ENCODE data around the gene TCF7L1. TPM values are rescaled to one million over a fixed set of nuclear protein-coding genes. Genes with fewer than 3 reads are reported as not detected.
"Not testable (repeated sequence)": the region's sequence is repeated elsewhere in the genome, so short reads cannot be mapped to it uniquely, and the experiment has no call there.

The TCF7L1 gene
- total RNA-seq, 1 donor from 2014 or later: 9.3 TPM

DNA sequence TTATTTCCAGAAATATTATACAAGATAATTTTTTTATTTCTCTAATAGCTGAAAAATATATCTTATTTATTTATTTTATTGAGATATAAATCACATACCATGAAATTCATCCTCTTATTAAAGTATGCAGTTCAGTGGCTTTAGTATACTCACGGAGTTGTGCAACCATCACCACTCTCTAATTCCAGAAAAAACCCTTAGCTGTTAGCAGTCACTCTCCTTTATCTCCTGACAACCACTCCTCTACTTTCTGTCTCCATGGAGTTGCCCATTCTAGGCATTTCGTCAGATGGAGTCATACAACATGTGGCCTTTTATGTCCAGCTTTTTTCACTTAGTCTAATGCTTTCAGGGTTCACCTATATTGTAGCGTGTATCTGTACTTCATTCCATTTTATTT, 66.5 kb downstream of the TCF7L1 start:
- peak; percentile 74 for ATAC-seq (ENCODE audit: poor library complexity)

DNA sequence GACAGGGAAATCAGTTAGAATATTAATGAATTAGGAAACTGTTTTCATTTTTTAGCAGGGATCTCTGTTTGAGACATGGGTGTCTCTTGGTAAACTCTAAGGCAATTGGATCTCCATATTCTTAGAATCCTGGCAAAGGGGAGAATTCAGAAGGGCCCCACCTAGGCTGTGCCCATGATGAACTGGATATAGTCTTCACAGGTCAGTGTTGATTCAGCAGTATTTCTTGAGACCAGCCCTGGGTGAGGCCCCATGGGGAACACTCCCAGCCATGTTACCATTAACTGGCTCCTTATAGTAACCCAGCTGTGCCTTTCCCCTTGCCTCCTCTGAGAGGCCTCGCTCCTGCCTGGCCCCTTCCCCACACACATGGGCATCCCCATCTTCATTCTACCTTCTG, 76.7 kb downstream of the TCF7L1 start:
- DNase-seq (no peak), ATAC-seq (ENCODE audit: poor library complexity) (no peak)
- intact Hi-C loops (cut with DNase I): no loop called here

More for the DNA sequence above, 66.5 kb downstream of the TCF7L1 start:
- no peak for DNase-seq
- intact Hi-C loops (cut with DNase I): no loop called here

GRCh38 chr2:85210511-85210910, 77.3 kb downstream of the TCF7L1 start:
- intact Hi-C loops (cut with DNase I): no loop called here
- ATAC-seq (ENCODE audit: poor library complexity) (no peak), DNase-seq (no peak)

GRCh38 chr2:85211606-85212005, 78.4 kb downstream of the TCF7L1 start:
- ATAC-seq (ENCODE audit: poor library complexity); DNase-seq; intact Hi-C loops (cut with DNase I): not testable (repeated sequence)

GRCh38 chr2:85212841-85213240, 79.6 kb downstream of the TCF7L1 start:
- intact Hi-C loops (cut with DNase I): no loop called here
- no peak for ATAC-seq (ENCODE audit: poor library complexity)

DNA sequence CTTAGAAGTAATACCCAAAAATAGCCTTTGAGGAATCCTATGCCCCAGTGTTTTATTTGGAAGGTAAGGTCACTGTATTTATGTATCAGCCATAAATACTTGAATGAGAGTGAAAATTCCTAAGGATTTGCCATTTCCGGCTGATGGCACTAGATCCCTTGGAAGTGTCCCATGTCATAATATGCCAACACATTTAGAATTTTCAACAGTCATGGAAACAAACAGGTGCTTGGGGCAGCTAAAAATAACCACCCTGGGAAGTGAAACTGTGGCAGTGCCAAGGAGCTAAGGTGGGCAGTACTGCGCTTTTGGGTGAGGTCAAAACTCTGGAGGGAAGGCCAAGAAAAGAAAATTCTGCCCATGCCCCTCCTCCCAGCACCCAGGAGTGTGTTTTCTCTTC, 80.2 kb downstream of the TCF7L1 start:
- peak; percentile 21 for ATAC-seq (ENCODE audit: poor library complexity)
- intact Hi-C loops (cut with DNase I): no loop called here
- no peak for DNase-seq

More at GRCh38 chr2:85212841-85213240, 79.6 kb downstream of the TCF7L1 start:
- DNase-seq: no peak

DNA sequence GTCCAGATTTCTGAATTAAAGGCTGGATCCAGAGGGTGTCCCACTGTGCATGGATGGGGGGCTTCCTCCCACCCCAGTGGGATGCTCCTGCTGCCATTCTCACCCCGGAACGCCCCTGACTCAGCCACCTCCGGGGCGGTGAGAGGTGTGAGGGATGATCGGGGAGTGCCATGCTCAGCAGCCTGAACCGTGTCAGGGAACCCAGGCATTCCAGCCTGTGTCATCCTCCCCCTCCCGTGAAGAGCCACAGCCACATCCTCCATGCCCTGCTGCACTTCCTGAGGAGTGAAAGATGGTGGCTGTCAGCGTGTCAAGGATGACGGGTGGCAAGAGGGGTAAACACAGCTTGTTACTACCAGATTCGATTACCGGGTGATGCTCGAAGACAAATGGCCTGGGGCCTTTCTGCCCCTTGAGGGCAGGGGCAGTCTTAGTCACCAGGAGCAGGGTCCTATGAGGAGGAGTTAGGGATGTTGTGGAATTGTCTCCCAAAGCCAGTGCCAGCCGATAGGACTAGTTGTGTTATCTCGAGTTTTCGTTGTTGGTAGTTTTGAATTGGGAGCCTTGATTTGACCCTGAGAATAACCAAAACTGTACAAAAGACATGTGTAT, 80.8 kb downstream of the TCF7L1 start:
- intact Hi-C loops (cut with DNase I): no loop called here
- DNase-seq: no peak
- ATAC-seq (ENCODE audit: poor library complexity): peak; percentile 12

GRCh38 chr2:85215081-85215447, 81.9 kb downstream of the TCF7L1 start:
- no peak for DNase-seq
- no peak for ATAC-seq (ENCODE audit: poor library complexity)
- intact Hi-C loops (cut with DNase I): no loop called here

DNA sequence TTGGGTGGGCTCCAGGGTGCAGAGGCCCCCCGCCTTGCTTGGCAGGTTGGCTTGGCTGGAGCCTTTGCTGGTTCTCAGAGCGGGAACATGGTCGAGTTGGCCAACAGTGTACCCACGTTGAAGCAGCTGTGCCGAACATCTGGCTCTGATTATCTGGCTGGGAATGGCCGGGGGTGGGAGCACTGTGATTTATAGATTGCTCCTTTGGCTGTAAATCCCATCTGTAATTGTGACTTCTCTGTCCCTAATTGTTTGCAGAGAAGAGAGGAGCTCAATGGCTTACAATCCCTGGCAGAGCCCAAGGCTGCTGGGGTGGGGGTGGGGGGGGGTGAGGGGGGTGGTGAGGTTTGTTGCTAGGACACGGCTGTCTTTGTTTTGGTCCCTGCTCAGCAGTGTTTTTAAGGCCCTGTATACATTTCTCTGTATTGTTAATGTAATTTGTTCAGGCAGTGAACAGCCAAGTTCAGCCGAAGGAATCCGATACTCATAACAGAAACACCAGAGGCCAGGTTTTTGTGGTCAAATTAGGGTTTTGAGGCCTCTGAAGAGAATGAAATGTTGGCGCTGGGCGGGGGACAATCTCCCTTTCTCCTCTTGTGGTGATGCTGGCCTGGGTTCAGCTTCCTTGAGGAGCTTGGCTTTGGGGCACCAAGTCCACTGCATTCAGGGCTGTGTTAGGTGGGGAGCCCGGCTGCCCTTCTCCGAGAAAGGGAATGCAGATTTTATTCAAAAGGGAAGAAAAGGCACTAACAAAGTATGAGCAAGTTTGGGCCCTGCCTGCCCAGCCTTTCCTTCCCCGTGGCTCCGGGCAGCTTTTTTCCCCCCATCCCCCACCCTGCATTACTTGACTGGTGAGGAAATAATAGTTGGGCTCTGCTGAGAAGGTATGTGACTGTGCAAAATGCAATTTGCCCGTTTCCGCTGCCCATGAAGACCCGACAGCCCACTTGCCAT, 82.5 kb downstream of the TCF7L1 start:
- intact Hi-C loops (cut with DNase I): no loop called here
- ATAC-seq (ENCODE audit: poor library complexity) (peak; percentile 55), DNase-seq (no peak)

DNA sequence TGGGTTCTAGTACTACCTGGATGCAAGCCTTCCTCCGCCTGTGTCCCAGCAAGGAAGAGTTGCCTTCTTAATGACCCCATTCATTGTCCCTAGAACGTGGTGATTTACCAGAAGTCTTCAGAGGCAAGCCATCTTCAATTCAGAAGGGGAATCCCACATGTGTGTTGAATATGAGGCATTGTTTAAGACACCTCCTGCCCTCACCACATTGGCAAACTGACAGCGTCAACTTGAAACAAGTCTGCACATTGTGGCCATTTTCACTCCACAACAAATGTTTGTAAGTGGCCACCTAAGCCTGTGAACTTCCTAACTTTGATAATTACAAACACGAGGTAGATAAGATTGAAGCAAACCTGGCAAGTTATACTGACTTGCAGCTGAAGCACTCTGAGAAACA, 83.7 kb downstream of the TCF7L1 start:
- intact Hi-C loops (cut with DNase I): no loop called here
- DNase-seq (no peak), ATAC-seq (ENCODE audit: poor library complexity) (no peak)

GRCh38 chr2:85221067-85221691, 88.0 kb downstream of the TCF7L1 start:
- DNase-seq: peak; percentile 70
- ATAC-seq (ENCODE audit: poor library complexity): peak; percentile 84
- intact Hi-C loops (cut with DNase I): no loop called here

GRCh38 chr2:85222792-85223191, 89.6 kb downstream of the TCF7L1 start:
- ATAC-seq (ENCODE audit: poor library complexity) (peak; percentile 56), DNase-seq (no peak)
- intact Hi-C loops (cut with DNase I): no loop called here

DNA sequence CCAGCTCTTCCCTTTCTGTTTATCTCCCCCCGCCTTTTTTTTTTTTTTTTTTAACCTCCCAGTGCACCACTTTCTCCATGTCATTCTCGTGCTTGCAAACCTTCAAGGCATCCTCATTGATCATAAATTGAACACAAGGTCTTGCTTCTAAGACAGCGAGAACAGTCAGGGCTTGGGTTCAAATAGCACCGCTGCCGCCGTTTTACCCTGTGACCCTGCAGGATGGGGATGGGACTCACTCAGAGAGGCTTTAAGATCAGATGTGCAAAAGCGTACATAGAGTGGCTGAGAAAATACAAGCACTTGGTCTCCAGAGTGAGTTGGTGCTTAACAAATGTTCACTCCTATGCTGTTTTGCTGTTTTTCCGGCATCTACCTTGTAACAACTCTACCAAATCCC, 93.6 kb downstream of the TCF7L1 start:
- ATAC-seq (ENCODE audit: poor library complexity): no peak
- no peak for DNase-seq
- intact Hi-C loops (cut with DNase I): no loop called here

- intact Hi-C loops (cut with DNase I): loop anchor here (5.0 kb wide), 1 partner anchor 84 kb away; no protein-coding TSS in a partner anchor
- ATAC-seq (ENCODE audit: poor library complexity): peak; percentile 70
- no peak for DNase-seq
Measured at GRCh38 chr2:85230679-85231467, 97.7 kb downstream of the TCF7L1 start.

DNA sequence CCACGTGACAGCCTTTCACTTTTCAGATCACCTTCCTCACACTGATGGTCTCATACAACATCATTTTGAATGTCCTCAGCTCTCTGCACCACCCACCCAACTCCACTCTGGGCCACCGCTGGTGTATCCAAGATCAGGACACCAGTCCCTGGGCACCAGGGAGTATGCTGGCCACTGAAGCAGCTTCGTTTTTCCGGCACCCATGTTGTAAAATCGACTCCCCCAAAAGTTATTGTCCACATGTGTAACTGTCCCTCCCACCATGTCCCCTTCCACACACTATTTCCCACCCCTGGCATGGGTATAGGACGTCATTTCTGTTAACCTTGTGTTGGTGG, 98.2 kb downstream of the TCF7L1 start:
- intact Hi-C loops (cut with DNase I): loop anchor here (5.0 kb wide), 1 partner anchor 84 kb away; no protein-coding TSS in a partner anchor
- no peak for DNase-seq
- no peak for ATAC-seq (ENCODE audit: poor library complexity)

DNA sequence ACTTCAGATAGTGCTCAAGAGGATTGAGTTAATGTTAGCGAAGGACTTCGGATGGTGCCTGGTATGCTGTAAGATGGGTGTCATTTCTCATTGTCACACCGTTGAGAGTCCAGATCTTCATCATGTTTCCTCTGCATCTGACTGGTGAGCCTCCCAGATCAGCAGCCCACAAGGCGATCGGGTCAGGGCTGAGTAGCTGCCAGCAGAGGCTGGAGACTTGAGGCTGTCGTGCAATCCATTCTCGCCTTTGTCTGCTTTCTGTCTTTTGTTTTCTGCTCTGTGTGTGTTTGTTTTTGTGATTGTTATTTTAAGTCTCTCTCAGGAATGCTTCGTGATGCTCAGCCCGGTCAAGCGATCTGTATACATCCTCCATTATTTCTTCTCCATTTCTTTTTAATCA, 98.8 kb downstream of the TCF7L1 start:
- no peak for DNase-seq
- ATAC-seq (ENCODE audit: poor library complexity): no peak

DNA sequence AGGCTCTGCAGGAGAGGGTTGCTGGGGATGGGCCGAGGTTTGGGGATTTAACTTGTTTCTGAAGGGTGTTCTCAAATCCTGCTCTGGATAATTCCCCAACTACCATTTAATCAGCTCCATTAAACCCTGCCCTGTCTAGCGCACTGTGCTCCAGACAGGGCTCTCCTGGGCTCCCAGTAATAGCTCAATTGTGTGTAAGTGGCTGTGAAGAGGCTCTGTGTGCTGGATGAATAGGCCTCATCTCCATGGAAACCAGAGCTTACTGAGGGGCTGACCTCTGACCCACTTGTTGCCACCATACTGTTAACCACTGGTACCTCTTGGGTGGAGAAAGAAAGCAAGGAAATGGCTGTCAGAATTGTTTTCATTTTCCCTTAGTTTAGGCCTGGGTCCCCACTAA, 101.7 kb downstream of the TCF7L1 start:
- DNase-seq (no peak), ATAC-seq (ENCODE audit: poor library complexity) (no peak)
- intact Hi-C loops (cut with DNase I): loop anchor here (5.0 kb wide), 1 partner anchor 88 kb away; no protein-coding TSS in a partner anchor

More for the DNA sequence above, 98.8 kb downstream of the TCF7L1 start:
- intact Hi-C loops (cut with DNase I): loop anchor here (5.0 kb wide), 1 partner anchor 85 kb away; no protein-coding TSS in a partner anchor

- intact Hi-C loops (cut with DNase I): no loop called here
- ATAC-seq (ENCODE audit: poor library complexity) (no peak), DNase-seq (no peak)
Measured at GRCh38 chr2:85235281-85235680, 102.1 kb downstream of the TCF7L1 start.

DNA sequence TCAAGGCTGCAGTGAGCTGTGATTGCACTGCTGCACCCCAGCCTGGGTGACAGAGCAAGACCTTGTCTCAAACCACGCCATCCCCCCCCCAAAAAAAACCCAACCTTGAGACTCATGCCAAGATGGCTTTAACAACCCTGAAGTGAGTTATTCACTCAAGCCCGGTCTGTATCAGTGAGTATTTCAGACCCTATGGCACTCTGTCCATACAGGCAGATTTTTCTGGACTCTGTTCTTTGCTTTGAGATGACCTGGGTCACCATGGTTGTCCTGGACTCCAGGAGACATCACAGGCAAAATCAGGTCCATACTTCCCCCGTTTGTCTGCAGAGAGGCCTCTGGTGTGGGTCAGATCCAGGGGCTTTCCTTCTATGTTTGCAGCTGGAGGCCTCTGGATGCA, 102.9 kb downstream of the TCF7L1 start:
- DNase-seq: no peak
- intact Hi-C loops (cut with DNase I): no loop called here
- no peak for ATAC-seq (ENCODE audit: poor library complexity)
